Endothelial cell (in vitro differentiated cells): ENCODE data around the gene EIF6. TPM values are rescaled to one million over a fixed set of nuclear protein-coding genes. Genes with fewer than 3 reads are reported as not detected.
"Not testable (repeated sequence)": the region's sequence is repeated elsewhere in the genome, so short reads cannot be mapped to it uniquely, and the experiment has no call there.

ENCODE experiments used
- DNase-seq: peaks from one replicate; pipeline ENCODE4 v3.0.0; 2021; ENCODE audit warnings: low spot score
- H3K27ac Mint-ChIP-seq: one replicate; pipeline ENCODE4 v1.8.0; 2021; ENCODE audit warnings: mixed read lengths, inconsistent platforms; ENCODE audit not compliant: unreplicated experiment
- H3K27me3 Mint-ChIP-seq: one replicate; pipeline ENCODE4 v1.8.0; 2021; ENCODE audit warnings: mild to moderate bottlenecking, moderate library complexity, mixed read lengths, inconsistent platforms; ENCODE audit not compliant: unreplicated experiment
- H3K36me3 Mint-ChIP-seq: one replicate; pipeline ENCODE4 v1.8.0; 2021; ENCODE audit warnings: mild to moderate bottlenecking, low read depth, mixed read lengths, inconsistent platforms; ENCODE audit not compliant: unreplicated experiment
- H3K4me1 Mint-ChIP-seq: one replicate; pipeline ENCODE4 v1.8.0; 2021; ENCODE audit warnings: mild to moderate bottlenecking, mixed read lengths, inconsistent platforms; ENCODE audit not compliant: unreplicated experiment
- H3K4me3 Mint-ChIP-seq: one replicate; pipeline ENCODE4 v1.8.0; 2021; ENCODE audit warnings: mild to moderate bottlenecking, mixed read lengths, inconsistent platforms; ENCODE audit not compliant: unreplicated experiment
- H3K9me3 Mint-ChIP-seq: one replicate; pipeline ENCODE4 v1.8.0; 2021; ENCODE audit warnings: mixed read lengths, inconsistent platforms; ENCODE audit not compliant: unreplicated experiment
- CTCF ChIP-seq: fragments of 200-600 bp; sonication (generic); IDR thresholded peaks from one replicate; pipeline ENCODE4 v1.5.0; 2021; ENCODE audit warnings: antibody characterized with exemption; ENCODE audit not compliant: unreplicated experiment
- total RNA-seq: library from RNA; stranded (reverse); fragmentation: NEBNext Ultra II Directional; extraction: Animal tissue kit (Norgen Biotek cat#: 25700); gene quantifications from one replicate; pipeline ENCODE4 v1.2.1, GENCODE V29; 2021; ENCODE audit not compliant: unreplicated experiment

Gene EIF6
- total RNA-seq, 1 donor from 2014 or later, result 120 TPM

GRCh38 chr20:35264755-35265154 lies 19.8 kb downstream of the EIF6 start:
- no peak overlapping the region for H3K4me3 Mint-ChIP-seq
- DNase-seq, result peak; percentile 58
- no peak for TF ChIP-seq CTCF
- peaks cover 11% of the 10 kb centered on the region for H3K4me1 Mint-ChIP-seq
- peaks cover 8% of the 10 kb centered on the region for H3K36me3 Mint-ChIP-seq
- no peak overlapping the region for H3K27ac Mint-ChIP-seq
- peaks cover 7% of the 10 kb centered on the region for H3K27me3 Mint-ChIP-seq
- peaks cover 3% of the 10 kb centered on the region for H3K9me3 Mint-ChIP-seq

- peaks cover 8% of the 10 kb centered on the region for H3K36me3 Mint-ChIP-seq
- TF ChIP-seq CTCF, result no peak
- H3K4me3 Mint-ChIP-seq, result no peak overlapping the region
- H3K4me1 Mint-ChIP-seq, result peaks cover 11% of the 10 kb centered on the region
- no peak for DNase-seq
- H3K9me3 Mint-ChIP-seq, result peaks cover 3% of the 10 kb centered on the region
- peaks cover 7% of the 10 kb centered on the region for H3K27me3 Mint-ChIP-seq
- peak overlapping the region; percentile 54 for H3K27ac Mint-ChIP-seq
Measured at GRCh38 chr20:35263532-35264341, 20.8 kb downstream of the EIF6 start.

GRCh38 chr20:35262731-35263531 lies 21.6 kb downstream of the EIF6 start:
- Mint-ChIP-seq H3K27ac (peak overlapping the region; percentile 54), H3K4me1 (peaks cover 11% of the 10 kb centered on the region), H3K4me3 (peak overlapping the region; percentile 22)
- DNase-seq, H3K36me3 Mint-ChIP-seq, H3K9me3 Mint-ChIP-seq, H3K27me3 Mint-ChIP-seq: not testable (repeated sequence)

- H3K9me3 Mint-ChIP-seq, H3K27ac Mint-ChIP-seq, H3K4me3 Mint-ChIP-seq, DNase-seq, H3K36me3 Mint-ChIP-seq, H3K27me3 Mint-ChIP-seq: not testable (repeated sequence)
- peaks cover 11% of the 10 kb centered on the region for H3K4me1 Mint-ChIP-seq
Measured at GRCh38 chr20:35262321-35262720, 22.3 kb downstream of the EIF6 start.

- Mint-ChIP-seq H3K4me3 (no peak overlapping the region), H3K27ac (no peak overlapping the region), H3K9me3 (peaks cover 3% of the 10 kb centered on the region), H3K4me1 (peaks cover 15% of the 10 kb centered on the region), H3K27me3 (peaks cover 2% of the 10 kb centered on the region), H3K36me3 (no peaks in the 10 kb centered on the region)
- DNase-seq, result no peak
- no peak for TF ChIP-seq CTCF
Measured at GRCh38 chr20:35260426-35260825, 24.1 kb downstream of the EIF6 start.
